Parathyroid adenoma (tissue), 2 donors: ENCODE results near the gene CHST8.

Experiments
- H2AFZ ChIP-seq: fragments of 300-600 bp; sonication (generic); one replicate; pipeline ENCODE4 v1.7.0; 2017; ENCODE audit warnings: antibody characterized with exemption, mild to moderate bottlenecking
- H3K27ac ChIP-seq: fragments of 300-600 bp; sonication (generic); one replicate; pipeline ENCODE4 v1.7.0; 2017
- H3K27me3 ChIP-seq: fragments of 300-600 bp; sonication (generic); one replicate; pipeline ENCODE4 v1.7.0; 2017; ENCODE audit warnings: low read length; ENCODE audit not compliant: control insufficient read depth, insufficient read depth
- H3K36me3 ChIP-seq: fragments of 300-600 bp; sonication (generic); one replicate; pipeline ENCODE4 v1.7.0; 2017; ENCODE audit warnings: low read length; ENCODE audit not compliant: control insufficient read depth, insufficient read depth
- H3K4me1 ChIP-seq: fragments of 300-600 bp; sonication (generic); one replicate; pipeline ENCODE4 v1.7.0; 2017; ENCODE audit warnings: control low read depth
- H3K4me2 ChIP-seq: fragments of 300-600 bp; sonication (generic); one replicate; pipeline ENCODE4 v1.7.0; 2017; ENCODE audit warnings: low read length
- H3K4me3 ChIP-seq: fragments of 300-600 bp; sonication (generic); one replicate; pipeline ENCODE4 v1.7.0; 2017; ENCODE audit warnings: low read depth, low read length
- H3K79me2 ChIP-seq: fragments of 300-600 bp; sonication (generic); one replicate; pipeline ENCODE4 v1.7.0; 2017; ENCODE audit warnings: control low read depth
- H3K9ac ChIP-seq: fragments of 300-600 bp; sonication (generic); one replicate; pipeline ENCODE4 v1.7.0; 2017; ENCODE audit warnings: mild to moderate bottlenecking
- H3K9me3 ChIP-seq: fragments of 300-600 bp; sonication (generic); one replicate; pipeline ENCODE4 v1.7.0; 2017; ENCODE audit warnings: low read length; ENCODE audit not compliant: control insufficient read depth
- TF ChIP-seq, protein P1 (sequence below): fragments of 300-600 bp; sonication (generic); IDR thresholded peaks from one replicate; pipeline ENCODE4 v1.7.0; 2017; ENCODE audit warnings: antibody characterized with exemption, mild to moderate bottlenecking
- donor health status: primary hyperparathyroidism.

Gene CHST8

DNA sequence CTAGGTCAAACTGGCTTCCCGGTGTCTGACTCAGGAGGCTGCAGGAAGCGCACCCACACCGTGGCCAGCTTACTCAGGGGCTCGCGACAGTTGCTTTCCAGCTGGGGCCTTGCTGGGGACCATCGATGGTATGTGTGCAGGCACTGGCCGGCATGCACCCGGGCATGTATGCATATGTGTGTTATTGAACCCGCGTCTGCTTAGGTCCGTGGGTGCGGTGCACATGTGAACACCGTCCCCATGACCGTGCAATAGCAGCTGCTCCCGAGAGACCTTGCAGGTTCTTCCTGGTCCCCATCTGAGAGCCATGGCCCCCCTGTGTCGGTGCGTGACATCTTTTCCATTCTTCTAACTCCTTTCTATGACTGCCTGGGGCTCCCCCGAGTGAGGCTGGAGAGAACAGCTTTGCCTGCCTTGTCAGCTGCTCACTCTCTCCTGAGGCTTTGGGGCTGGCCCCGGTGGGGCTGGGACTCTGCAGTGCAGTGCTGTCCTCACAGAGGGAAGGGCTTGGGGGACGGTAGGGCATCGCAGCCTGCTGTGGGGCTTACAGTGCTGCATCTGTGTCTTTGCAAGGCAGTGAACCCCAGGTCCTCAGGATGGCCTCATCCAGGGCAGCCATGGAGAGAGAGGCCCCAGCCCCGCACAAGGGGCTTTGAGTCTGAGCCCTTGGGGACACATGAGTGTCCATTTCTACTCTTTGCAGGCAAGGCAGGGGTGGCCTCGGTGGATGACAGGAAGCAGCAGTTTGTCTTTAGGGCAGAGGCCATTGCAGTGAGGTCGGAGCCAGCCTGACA is 65.1 kb downstream of the CHST8 start:
- Histone ChIP-seq H3K36me3 (no peaks in the 10 kb centered on the region), H3K4me2 (no peak overlapping the region), H3K79me2 (no peaks in the 10 kb centered on the region), H3K9ac (no peak overlapping the region), H2AFZ (no peak overlapping the region), H3K27me3 (no peaks in the 10 kb centered on the region), H3K4me1 (peaks cover 4% of the 10 kb centered on the region), H3K4me3 (no peak overlapping the region), H3K9me3 (no peaks in the 10 kb centered on the region), H3K27ac (no peak overlapping the region)
- TF ChIP-seq, protein P1, sequence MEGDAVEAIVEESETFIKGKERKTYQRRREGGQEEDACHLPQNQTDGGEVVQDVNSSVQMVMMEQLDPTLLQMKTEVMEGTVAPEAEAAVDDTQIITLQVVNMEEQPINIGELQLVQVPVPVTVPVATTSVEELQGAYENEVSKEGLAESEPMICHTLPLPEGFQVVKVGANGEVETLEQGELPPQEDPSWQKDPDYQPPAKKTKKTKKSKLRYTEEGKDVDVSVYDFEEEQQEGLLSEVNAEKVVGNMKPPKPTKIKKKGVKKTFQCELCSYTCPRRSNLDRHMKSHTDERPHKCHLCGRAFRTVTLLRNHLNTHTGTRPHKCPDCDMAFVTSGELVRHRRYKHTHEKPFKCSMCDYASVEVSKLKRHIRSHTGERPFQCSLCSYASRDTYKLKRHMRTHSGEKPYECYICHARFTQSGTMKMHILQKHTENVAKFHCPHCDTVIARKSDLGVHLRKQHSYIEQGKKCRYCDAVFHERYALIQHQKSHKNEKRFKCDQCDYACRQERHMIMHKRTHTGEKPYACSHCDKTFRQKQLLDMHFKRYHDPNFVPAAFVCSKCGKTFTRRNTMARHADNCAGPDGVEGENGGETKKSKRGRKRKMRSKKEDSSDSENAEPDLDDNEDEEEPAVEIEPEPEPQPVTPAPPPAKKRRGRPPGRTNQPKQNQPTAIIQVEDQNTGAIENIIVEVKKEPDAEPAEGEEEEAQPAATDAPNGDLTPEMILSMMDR, result no peak

DNA sequence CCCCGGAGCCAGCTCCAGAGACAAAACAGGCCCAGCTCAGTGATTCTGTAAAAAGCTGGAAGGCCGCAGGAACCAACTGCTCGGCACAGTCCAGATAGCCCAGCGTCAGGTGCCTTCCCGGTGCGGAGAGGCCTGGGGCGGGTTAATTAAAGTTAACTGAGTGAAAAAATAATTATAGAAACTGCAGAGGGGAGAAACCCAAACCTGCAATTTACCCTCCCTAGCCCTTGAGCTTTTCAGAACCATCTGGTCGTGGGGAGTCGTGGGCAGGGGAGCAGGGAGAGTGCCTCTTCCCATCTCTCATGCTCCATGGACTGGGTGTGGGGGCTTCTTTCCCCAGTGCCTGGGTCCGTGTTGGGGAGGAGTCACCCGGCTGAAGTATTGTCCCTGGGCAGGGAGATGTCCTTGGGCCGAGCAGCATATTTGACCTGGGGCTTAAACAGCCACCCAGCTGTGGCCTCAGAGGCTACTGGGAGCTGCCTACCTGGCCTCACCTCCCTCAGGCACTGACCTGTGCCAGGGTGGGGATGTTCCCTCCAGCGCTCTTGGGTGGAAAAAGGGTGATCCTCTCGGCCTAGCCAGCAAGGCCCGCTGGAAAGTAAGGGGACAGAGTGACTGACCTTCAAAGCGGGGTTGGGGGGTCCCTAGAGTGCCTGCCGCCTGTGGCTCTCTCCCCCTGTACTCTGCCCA is 65.9 kb downstream of the CHST8 start:
- H3K4me3 ChIP-seq, result no peak overlapping the region
- H3K36me3 ChIP-seq, result no peaks in the 10 kb centered on the region
- no peak overlapping the region for H2AFZ ChIP-seq
- TF ChIP-seq, protein P1, result no peak
- H3K79me2 ChIP-seq, result no peaks in the 10 kb centered on the region
- H3K9me3 ChIP-seq, result no peaks in the 10 kb centered on the region
- no peak overlapping the region for H3K4me2 ChIP-seq
- H3K4me1 ChIP-seq, result peaks cover 4% of the 10 kb centered on the region
- no peak overlapping the region for H3K27ac ChIP-seq
- no peaks in the 10 kb centered on the region for H3K27me3 ChIP-seq
- no peak overlapping the region for H3K9ac ChIP-seq

- no peaks in the 10 kb centered on the region for H3K36me3 ChIP-seq
- no peaks in the 10 kb centered on the region for H3K79me2 ChIP-seq
- no peaks in the 10 kb centered on the region for H3K27me3 ChIP-seq
- H3K9ac ChIP-seq, result no peak overlapping the region
- H3K4me2 ChIP-seq, result no peak overlapping the region
- no peak overlapping the region for H3K27ac ChIP-seq
- H2AFZ ChIP-seq, result no peak overlapping the region
- H3K9me3 ChIP-seq, result no peaks in the 10 kb centered on the region
- no peak overlapping the region for H3K4me3 ChIP-seq
- H3K4me1 ChIP-seq, result peaks cover 4% of the 10 kb centered on the region
- TF ChIP-seq, protein P1, result no peak
These were observed 66.6 kb downstream of the CHST8 start for GRCh38 chr19:33688171-33688992.

- no peaks in the 10 kb centered on the region for H3K9me3 ChIP-seq
- H3K9ac ChIP-seq, result no peak overlapping the region
- H2AFZ ChIP-seq, result no peak overlapping the region
These were observed 67.5 kb downstream of the CHST8 start for GRCh38 chr19:33689138-33689746.

More at GRCh38 chr19:33689138-33689746, 67.5 kb downstream of the CHST8 start:
- Histone ChIP-seq H3K27me3 (no peaks in the 10 kb centered on the region), H3K4me2 (no peak overlapping the region), H3K4me3 (no peak overlapping the region), H3K4me1 (peaks cover 4% of the 10 kb centered on the region), H3K36me3 (no peaks in the 10 kb centered on the region), H3K79me2 (no peaks in the 10 kb centered on the region), H3K27ac (no peak overlapping the region)
- TF ChIP-seq, protein P1, result no peak
